ENCODE data around the gene MED13L.
"Not testable (repeated sequence)": the region's sequence is repeated elsewhere in the genome, so short reads cannot be mapped to it uniquely, and the experiment has no call there.

MED13L gene

GRCh38 chr12:116303066-116303465, 25.6 kb upstream of the MED13L start:
- DNase-seq, result no peak

GRCh38 chr12:116302166-116303058, 24.9 kb upstream of the MED13L start:
- DNase-seq, result no peak

- DNase-seq, result no peak
Measured at GRCh38 chr12:116301621-116302020, 24.1 kb upstream of the MED13L start.

GRCh38 chr12:116299665-116300328, 22.3 kb upstream of the MED13L start:
- no peak for DNase-seq

GRCh38 chr12:116299064-116299463, 21.6 kb upstream of the MED13L start:
- DNase-seq, result no peak

- DNase-seq, result no peak
Measured at GRCh38 chr12:116298578-116298977, 21.1 kb upstream of the MED13L start.

GRCh38 chr12:116297224-116297834, 19.8 kb upstream of the MED13L start:
- no peak for DNase-seq

GRCh38 chr12:116295327-116296263, 18.1 kb upstream of the MED13L start:
- no peak for DNase-seq

GRCh38 chr12:116294454-116295165, 17.1 kb upstream of the MED13L start:
- no peak for DNase-seq

GRCh38 chr12:116293687-116294453, 16.4 kb upstream of the MED13L start:
- no peak for DNase-seq

- DNase-seq, result no peak
Measured at GRCh38 chr12:116291218-116291617, 13.7 kb upstream of the MED13L start.

GRCh38 chr12:116288735-116289134, 11.2 kb upstream of the MED13L start:
- no peak for DNase-seq

GRCh38 chr12:116287842-116288301, 10.4 kb upstream of the MED13L start:
- no peak for DNase-seq

GRCh38 chr12:116284396-116284795, 6.9 kb upstream of the MED13L start:
- DNase-seq, result no peak

- DNase-seq, result not testable (repeated sequence)
Measured at GRCh38 chr12:116283881-116284280, 6.4 kb upstream of the MED13L start.

GRCh38 chr12:116282371-116283286, 5.1 kb upstream of the MED13L start:
- no peak for DNase-seq

- no peak for DNase-seq
Measured at GRCh38 chr12:116280595-116281290, 3.2 kb upstream of the MED13L start.

GRCh38 chr12:116278667-116279066, 1.2 kb upstream of the MED13L start:
- DNase-seq, result no peak

GRCh38 chr12:116278279-116278626, 760 bp upstream of the MED13L start:
- no peak for DNase-seq
